GM12872 (cell line): ENCODE measurements around the gene SYNPO2.

Experiments
- CTCF ChIP-seq: IDR thresholded peaks from 3 replicates; pipeline ENCODE4 v1.5.1; 2011; ENCODE audit warnings: low read depth, mild to moderate bottlenecking, low read length, moderate library complexity; ENCODE audit not compliant: insufficient read depth

Gene SYNPO2

GRCh38 chr4:119104644-119105273 lies 216.1 kb downstream of the SYNPO2 start:
- TF ChIP-seq CTCF = no peak

GRCh38 chr4:119105605-119106004 lies 217.0 kb downstream of the SYNPO2 start:
- TF ChIP-seq CTCF = no peak

GRCh38 chr4:119106036-119107000 lies 217.7 kb downstream of the SYNPO2 start:
- no peak for TF ChIP-seq CTCF

- no peak for TF ChIP-seq CTCF
Measured at GRCh38 chr4:119110121-119110520, 221.5 kb downstream of the SYNPO2 start.
